LNCaP clone FGC (cell line): ENCODE results near the gene STT3A.
A peak's percentile ranks its signal among the peaks of the same experiment; 100 is the strongest.

ENCODE experiments used
- DNase-seq: peaks from one replicate; pipeline ENCODE4 v3.0.0-alpha.2; 2011; ENCODE audit warnings: low read depth
- H3K4me3 ChIP-seq: 2 replicates; pipeline ENCODE4 v1.5.1; 2011; ENCODE audit warnings: mild to moderate bottlenecking, low read depth, low read length, control low read depth
- TF ChIP-seq, protein P1 (sequence below): IDR thresholded peaks from 2 replicates; pipeline ENCODE4 v1.5.1; 2012; ENCODE audit warnings: mild to moderate bottlenecking; ENCODE audit not compliant: control insufficient read depth, insufficient read depth; ENCODE audit errors: extremely low read depth

The STT3A gene

DNA sequence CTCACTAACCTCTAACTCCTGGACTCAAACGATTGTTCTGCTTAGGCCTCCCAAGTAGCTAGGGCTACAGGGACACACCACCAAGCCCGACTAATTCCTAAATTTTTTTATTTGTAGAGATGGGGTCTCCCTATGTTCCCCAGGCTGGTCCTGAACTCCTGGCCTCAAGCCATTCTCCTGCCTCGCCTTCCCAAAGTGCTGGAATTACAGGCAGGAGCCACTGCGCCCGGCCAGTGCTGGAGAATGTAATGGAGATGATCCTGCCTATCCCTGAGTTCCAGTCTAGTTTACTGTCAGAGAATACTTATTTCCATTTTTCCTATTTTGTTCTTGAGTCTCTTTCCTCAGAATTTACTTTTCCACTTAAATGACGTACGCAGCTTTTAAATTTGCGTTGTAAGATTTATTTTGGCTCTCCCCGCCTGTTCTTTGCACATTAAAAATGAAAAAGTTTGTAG lies 32.1 kb downstream of the STT3A start, which contains the start of gene CHEK1:
TSS of gene CHEK1 (plus strand) at position 408 of the 458 bp plus-strand sequence. CDS start 1,606 bp downstream, outside the sequence.
- peak within 1 kb of the TSS; percentile 70 for H3K4me3 ChIP-seq
- TF ChIP-seq, protein P1, sequence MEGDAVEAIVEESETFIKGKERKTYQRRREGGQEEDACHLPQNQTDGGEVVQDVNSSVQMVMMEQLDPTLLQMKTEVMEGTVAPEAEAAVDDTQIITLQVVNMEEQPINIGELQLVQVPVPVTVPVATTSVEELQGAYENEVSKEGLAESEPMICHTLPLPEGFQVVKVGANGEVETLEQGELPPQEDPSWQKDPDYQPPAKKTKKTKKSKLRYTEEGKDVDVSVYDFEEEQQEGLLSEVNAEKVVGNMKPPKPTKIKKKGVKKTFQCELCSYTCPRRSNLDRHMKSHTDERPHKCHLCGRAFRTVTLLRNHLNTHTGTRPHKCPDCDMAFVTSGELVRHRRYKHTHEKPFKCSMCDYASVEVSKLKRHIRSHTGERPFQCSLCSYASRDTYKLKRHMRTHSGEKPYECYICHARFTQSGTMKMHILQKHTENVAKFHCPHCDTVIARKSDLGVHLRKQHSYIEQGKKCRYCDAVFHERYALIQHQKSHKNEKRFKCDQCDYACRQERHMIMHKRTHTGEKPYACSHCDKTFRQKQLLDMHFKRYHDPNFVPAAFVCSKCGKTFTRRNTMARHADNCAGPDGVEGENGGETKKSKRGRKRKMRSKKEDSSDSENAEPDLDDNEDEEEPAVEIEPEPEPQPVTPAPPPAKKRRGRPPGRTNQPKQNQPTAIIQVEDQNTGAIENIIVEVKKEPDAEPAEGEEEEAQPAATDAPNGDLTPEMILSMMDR = no peak
- no peak for DNase-seq

DNA sequence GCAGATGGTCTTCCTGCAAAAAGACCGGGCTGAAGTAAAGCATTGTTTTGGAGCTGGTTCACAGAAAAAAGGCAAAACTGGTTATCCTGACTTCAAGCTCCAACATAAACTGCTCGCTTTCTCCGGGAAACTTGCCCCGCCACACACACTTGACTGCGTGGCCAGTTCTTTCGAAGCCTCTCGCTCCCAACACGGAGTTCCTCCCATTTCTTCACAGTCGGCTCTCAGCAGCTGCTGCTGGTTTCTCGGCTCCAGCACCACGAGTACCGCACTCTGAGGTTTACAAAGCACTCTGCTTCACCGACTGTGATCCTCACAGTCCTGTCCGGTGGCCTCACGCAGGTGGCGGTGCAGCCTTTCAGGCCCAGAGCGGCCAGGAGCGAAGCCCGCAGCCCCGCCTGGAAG lies 32.6 kb downstream of the STT3A start:
- no peak for DNase-seq
- peak overlapping the region; percentile 70 for H3K4me3 ChIP-seq
- TF ChIP-seq, protein P1 = 0 out of 2 replicates have a peak, but pooled peaks have one; percentile 19

DNA sequence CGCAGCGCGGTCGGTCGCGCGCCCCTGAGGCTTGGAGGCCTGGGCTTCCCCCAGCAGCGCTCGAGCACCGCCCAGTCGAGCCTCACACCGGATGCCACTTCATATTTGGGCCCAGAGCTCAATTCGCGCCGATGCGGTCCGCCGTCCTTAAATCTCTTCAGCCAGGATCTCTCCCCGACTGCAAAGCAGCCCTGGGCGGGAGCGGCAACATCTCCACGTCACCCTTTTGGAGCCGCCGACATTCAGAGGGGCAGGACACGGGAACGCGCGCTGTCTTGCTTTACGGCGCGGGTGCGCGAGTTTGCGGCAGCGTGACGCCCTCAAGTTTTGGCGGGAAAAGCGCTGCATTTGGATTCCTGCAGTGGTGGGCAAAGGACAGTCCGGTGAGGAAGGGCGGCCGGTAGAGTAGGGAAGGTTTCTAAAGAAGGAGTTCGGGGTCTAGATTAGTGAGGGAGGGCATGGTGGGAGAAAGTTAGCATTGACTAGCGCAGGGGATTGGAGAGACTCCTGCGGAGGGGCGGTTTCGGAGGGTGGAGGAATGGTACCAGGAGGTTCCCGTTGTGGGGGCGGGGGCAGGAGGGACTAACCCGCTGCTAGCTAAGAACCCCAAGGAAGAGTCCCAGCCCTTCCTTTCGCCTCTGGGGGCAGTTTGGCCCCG lies 33.1 kb downstream of the STT3A start:
- peak; percentile 55 for DNase-seq
- H3K4me3 ChIP-seq = peak overlapping the region; percentile 70
- TF ChIP-seq, protein P1 = no peak

DNA sequence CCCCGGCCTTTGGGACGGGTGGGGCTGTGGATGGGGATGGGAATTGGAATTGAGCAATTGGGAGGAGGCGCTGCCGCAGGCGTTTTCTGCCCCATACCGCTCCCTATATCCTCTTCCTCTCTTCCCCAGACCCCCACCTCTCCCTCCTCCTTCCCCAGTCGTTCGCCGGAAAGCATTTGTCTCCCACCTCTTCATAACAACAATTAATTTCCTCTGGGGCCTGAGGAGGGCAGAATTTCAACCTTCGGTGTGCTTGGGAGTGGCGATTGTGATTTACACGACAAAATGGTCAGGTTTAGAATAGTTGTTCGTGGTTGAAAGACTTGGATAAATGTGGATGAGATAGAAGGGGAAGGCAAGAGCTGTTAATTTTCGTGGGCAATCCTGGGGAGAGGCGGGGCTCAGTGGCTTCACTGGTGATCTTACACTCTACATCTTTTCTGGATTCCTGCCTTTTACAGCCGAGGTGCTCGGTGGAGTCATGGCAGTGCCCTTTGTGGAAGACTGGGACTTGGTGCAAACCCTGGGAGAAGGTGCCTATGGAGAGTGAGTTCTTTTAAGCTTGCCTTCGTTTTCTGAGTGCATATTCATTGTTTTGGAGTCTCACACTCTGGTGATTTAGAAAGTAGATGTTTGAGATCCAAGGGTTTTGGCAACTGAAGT lies 33.8 kb downstream of the STT3A start:
- DNase-seq = peak; percentile 22
- TF ChIP-seq, protein P1 = peak; percentile 60
- peak overlapping the region; percentile 70 for H3K4me3 ChIP-seq

DNA sequence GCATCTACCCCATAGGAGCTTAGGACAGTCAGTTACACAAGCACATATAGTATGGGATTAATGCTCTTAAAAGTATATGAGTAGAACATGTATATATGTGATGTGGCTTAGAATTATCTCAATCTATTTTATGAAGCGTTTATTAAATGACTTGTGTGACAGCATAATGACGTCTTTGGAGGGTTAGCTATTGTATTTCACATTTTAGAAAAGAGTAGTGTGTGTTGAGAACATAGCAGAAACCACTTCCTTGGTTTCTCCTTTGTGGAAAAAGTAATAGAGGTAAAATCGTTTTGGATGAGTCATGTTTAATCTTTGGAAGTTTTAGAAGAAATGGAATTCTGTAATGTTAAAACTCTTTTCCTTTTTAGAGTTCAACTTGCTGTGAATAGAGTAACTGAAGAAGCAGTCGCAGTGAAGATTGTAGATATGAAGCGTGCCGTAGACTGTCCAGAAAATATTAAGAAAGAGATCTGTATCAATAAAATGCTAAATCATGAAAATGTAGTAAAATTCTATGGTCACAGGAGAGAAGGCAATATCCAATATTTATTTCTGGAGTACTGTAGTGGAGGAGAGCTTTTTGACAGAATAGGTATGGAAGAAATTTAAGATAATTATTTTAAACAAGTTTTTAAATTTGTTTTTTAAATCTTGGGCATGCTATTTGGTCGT lies 34.7 kb downstream of the STT3A start:
- TF ChIP-seq, protein P1 = no peak
- H3K4me3 ChIP-seq = peak overlapping the region; percentile 70
- no peak for DNase-seq

DNA sequence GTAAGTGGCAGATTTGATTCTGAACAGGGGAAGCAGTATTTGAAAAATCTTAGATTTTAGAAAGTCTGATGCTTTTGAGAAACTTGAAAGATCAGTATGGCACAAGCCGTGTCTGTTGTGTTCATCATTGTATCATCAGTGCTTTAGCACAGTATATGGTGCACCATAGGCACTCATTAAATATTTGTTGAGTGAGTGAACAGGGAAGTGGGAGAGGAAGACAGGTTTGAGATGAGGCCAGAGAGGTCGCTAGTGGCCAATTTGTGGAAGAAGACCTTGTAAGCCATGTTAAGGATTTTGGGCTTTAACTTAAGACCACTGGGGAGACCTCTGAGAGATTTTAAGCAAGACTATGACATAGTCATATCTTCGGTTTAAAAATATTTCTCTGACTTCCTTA lies 45.2 kb downstream of the STT3A start:
- TF ChIP-seq, protein P1 = no peak
- no peak overlapping the region for H3K4me3 ChIP-seq
- no peak for DNase-seq
